GOT3 (cell line): ENCODE data around the gene ILKAP.

ENCODE experiments used
- DNase-seq: peaks from one replicate; lab custom pipeline; 2025; ENCODE audit warnings: mixed read lengths; lab: John Stamatoyannopoulos, UW

Gene ILKAP

GRCh38 chr2:238152771-238153688, 50.5 kb downstream of the ILKAP start:
- no peak for DNase-seq

GRCh38 chr2:238151628-238152235, 51.8 kb downstream of the ILKAP start:
- DNase-seq: no peak

- DNase-seq: no peak
Observed at GRCh38 chr2:238151205-238151604, 52.3 kb downstream of the ILKAP start.

GRCh38 chr2:238150686-238151085, 52.8 kb downstream of the ILKAP start:
- no peak for DNase-seq

GRCh38 chr2:238149841-238150572, 53.5 kb downstream of the ILKAP start:
- no peak for DNase-seq

GRCh38 chr2:238148981-238149380, 54.5 kb downstream of the ILKAP start:
- DNase-seq: no peak

- no peak for DNase-seq
Observed at GRCh38 chr2:238146884-238147544, 56.5 kb downstream of the ILKAP start.

- DNase-seq: no peak
Observed at GRCh38 chr2:238145851-238146250, 57.6 kb downstream of the ILKAP start.

- no peak for DNase-seq
Observed at GRCh38 chr2:238145046-238145445, 58.4 kb downstream of the ILKAP start.

GRCh38 chr2:238144262-238144661, 59.2 kb downstream of the ILKAP start:
- no peak for DNase-seq

GRCh38 chr2:238143239-238143951, 60.1 kb downstream of the ILKAP start:
- peak; percentile 23 for DNase-seq

- no peak for DNase-seq
Observed at GRCh38 chr2:238142382-238143205, 60.9 kb downstream of the ILKAP start.

- DNase-seq: no peak
Observed at GRCh38 chr2:238141541-238142318, 61.8 kb downstream of the ILKAP start.

GRCh38 chr2:238140721-238141540, 62.6 kb downstream of the ILKAP start:
- DNase-seq: no peak

GRCh38 chr2:238140040-238140439, 63.5 kb downstream of the ILKAP start:
- no peak for DNase-seq

GRCh38 chr2:238139196-238140039, 64.1 kb downstream of the ILKAP start:
- no peak for DNase-seq

- DNase-seq: no peak
Observed at GRCh38 chr2:238138331-238139195, 64.9 kb downstream of the ILKAP start, which contains the start of gene KLHL30. Gene KLHL30, plus strand, starts transcription at chr2:238138668. Its CDS starts 2,087 bp downstream, at chr2:238140755.
